HG03097 (cell line): ENCODE data around the gene SLC35F3.
"Not testable (repeated sequence)": the region's sequence is repeated elsewhere in the genome, so short reads cannot be mapped to it uniquely, and the experiment has no call there.

ENCODE experiments used
- ATAC-seq: cut with Tn5 transposase; IDR thresholded peaks from one replicate; pipeline ENCODE4 v1.9.1; 2021; ENCODE audit not compliant: unreplicated experiment, low FRiP score

SLC35F3 gene

DNA sequence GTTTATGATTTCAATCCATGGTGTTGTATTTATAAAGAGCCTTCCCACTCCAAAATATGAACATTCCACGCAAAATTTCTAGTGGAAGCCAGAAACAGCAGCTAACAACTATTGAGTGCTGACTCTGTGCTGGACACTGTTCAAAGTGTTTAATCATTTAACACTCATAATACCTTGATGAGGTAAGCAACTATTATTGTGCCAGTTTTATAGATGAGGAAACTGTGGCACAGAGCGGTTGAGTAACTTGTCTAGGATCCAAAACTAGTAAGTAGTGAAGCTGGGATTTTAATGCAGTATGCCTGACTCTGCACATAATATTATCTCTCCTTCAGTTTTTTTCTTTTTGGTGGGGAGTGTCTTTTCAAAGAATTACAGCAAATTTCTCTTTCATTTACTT is 228.3 kb downstream of the SLC35F3 start:
- no peak for ATAC-seq

DNA sequence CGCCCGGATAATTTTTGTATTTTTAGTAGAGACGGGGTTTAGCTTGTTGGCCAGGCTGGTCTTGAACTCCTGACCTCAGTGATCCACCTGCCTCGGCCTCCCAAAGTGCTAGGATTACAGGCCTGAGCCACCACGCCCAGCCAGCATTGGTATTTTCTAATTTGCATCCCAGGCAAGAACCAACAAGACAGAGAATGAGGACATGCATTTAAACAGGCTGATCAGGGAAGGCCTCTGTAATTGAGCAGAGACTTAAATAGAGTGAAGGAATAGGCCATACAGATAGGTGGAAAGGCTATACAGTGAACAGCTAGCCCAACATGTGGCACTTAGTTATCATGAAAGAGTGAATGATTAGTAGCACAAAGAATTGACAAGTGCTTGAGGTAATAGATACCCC is 230.4 kb downstream of the SLC35F3 start:
- no peak for ATAC-seq

DNA sequence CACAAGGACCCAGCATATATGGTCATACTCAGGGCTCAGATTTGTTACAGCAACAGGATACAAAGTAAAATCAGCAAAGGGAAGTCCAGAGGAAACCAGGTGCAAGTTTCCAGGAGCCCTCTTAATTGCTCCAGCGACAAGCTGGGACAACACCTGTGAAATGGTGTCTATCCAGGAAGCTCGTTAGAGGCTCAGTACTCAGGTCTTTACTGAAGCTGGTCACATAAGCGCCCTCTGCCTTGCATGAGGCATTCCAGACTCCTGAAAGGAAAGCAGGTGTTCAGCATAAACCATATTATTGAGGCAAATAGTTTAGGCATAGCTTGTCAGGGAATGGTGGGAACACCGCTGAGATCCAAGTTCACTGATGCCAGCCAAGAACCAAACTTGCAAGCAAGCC is 231.0 kb downstream of the SLC35F3 start:
- ATAC-seq, result no peak

DNA sequence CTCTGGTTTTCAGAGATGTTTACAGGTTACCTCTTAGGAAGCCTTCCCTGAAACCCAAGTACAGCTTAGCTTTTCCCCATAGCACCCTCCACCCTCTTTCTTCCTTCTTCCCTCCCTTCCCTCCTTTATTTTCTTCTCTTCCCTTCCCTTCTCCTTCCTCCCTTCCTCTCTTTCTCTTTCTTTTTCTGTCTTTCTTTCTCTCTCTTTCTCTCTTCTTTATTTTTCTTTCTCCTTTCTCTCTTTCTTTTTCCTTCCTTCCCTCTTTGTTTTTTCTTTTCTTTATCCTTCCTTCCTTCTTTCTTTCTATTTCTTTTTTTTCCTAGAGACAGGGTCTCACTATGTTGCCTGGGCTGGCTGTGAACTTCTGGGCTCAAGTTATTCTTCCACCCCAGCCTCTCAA is 231.6 kb downstream of the SLC35F3 start:
- no peak for ATAC-seq

DNA sequence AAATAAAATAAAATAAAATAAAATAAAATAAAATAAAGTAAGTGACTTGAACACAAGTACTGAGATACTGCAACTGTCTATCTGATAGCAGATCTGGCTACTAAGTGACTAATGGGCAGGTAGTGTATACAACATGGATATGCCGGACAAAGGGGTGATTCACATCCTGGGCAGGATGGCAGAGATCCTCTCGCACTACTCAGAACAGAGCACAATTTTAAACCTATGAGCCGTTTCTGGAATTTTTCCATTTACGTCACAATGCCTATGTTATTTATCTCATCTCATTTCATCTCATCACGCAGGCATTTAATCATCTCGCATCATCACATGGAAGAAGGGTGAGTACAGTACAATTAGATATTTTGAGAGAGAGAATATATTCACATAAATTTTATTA is 235.5 kb downstream of the SLC35F3 start:
- ATAC-seq, result no peak

DNA sequence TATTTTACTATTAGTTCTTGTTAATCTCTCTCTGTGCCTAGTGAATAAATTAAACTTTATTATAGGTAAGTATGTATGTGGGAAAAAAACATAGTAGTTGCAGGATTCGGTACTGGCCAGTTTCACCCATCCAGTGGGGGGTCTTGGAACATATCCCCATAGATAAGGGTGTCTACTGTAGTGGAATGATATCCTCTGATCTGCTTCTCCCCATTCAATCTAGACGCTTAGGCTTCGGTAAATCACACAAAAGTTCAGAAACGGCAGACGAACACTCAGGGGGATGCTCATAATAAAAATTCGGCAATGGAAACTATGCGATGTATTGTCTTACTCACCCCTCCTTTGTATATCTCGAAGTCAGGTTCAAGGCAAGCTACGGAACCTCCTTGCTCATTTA is 235.9 kb downstream of the SLC35F3 start:
- ATAC-seq, result no peak

DNA sequence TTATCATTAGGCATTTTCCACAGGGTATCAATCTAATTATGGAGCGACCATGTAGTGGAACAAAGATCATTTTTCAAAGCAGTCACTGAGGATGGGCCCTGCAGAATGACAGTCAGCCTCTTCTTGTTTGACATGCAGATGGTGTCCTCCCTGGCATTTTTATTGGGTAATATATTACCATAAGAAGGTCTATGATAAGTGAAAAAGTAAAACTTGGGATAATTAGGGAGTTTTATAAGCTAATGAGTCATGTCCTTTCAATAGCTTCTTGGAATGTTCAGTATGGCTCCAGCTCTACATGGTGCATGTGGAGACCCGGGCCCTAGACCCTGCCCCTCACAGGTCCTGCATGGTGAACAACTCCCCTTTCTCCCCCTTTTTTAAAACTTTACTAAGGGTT is 236.5 kb downstream of the SLC35F3 start:
- ATAC-seq, result no peak

DNA sequence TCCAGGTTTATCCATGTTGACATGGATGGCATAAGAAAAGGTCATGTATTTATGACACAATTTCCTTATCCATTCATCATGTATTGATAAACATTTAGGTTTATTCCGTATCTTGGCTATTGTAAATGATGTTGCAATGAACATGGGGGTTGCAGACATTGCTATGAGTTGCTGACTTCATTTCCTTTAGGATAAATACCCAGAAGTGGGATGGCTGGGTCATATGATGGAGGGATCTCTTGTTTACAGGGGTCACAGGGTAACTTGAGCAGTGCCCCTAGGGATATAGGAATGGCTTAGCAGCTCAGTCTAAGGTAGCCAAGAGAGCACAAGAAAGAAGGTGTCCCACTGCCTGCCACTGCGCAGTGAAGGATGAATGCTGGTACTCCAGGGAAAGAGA is 239.2 kb downstream of the SLC35F3 start:
- no peak for ATAC-seq

DNA sequence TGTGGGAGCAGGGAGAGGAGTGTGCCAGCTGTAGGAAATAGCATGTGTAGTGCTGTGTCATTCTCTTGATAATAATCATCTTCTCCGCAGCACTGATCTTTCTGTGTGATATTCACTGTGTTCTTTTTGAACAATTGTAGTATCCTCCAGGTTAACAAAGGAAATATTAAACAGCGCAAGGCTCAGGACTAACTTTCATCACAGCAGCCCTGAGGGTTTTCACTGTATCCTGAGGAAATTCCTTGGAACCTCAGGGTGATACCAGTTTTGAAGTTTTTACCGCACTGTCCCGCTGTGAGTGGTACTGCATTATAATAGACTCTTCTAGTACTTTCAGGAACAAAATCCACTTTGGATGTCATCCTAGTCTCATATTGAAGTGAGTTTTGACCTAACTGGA is 240.4 kb downstream of the SLC35F3 start:
- no peak for ATAC-seq

DNA sequence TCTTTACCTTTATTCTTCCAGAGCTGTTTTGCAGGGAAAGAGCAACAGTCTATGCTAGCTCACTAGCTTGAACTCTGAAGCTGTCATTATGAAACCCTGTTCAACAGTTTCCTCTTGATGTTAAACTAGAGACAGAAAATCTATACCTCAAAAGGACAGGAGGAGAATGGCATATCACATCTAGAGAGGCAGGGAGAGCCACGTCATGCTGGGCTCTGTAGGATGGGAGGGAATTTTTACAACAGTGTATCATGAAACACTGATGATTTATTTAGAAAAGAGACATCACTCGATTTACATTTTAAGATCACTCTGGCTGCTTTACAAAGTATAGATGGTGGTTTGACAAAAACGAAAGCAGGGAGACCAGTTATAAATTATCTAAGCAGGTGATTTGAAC is 243.9 kb downstream of the SLC35F3 start:
- no peak for ATAC-seq

DNA sequence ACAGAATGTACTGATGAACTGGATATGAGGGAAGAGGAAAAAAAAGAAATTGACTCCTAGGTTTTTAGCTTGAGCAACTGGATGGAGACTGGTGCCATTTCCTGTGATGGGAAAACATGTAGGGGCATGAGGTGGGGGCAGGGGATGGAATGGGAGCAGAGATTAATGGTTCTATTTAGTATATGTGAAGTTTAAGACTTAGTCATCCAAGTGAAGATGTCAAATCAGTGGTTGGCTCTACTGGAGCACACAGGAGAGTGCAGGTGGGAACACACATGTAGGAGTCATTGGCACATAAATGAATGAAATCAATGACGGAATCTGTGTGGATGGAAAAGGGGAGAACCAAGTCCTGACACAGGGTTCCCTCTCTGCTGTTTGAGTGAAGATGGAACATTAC is 244.3 kb downstream of the SLC35F3 start:
- no peak for ATAC-seq

DNA sequence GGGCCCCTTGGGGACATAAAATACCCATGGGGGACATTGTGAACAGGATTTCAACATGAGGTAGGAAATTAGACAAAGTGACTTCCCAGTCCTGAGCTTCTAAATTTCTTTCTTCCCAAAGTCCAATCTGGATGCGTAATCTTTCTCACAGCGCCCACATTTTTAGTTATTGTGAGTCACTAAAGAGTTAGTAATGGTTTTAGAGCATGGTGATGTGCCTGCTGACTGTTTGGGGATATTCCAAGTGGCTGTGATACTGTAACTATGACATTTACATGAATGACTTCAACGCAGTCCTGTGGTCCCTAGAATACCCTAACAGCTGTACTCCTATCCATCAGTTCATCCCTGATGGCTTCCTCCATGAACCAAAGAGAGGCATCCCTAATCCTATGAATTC is 244.7 kb downstream of the SLC35F3 start:
- ATAC-seq, result no peak

DNA sequence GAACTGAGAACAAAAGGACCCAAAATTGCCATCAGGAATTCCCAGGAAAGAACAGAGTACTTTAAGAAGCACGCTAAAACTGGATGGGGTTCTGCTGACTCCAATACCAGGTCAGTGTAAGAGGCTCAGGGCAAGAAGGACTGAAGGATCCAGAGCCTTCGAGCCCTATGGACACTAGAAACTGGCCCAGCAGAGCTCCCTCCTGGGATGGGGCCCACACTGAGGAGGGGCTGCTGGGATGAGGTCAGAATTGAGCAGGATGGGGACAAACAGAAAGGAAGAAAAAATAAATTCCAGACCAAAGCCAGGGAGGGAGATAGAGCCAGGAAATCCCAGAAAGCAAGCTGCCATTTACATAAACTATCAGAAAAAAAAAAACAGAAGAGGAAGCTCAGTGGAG is 246.4 kb downstream of the SLC35F3 start:
- no peak for ATAC-seq

DNA sequence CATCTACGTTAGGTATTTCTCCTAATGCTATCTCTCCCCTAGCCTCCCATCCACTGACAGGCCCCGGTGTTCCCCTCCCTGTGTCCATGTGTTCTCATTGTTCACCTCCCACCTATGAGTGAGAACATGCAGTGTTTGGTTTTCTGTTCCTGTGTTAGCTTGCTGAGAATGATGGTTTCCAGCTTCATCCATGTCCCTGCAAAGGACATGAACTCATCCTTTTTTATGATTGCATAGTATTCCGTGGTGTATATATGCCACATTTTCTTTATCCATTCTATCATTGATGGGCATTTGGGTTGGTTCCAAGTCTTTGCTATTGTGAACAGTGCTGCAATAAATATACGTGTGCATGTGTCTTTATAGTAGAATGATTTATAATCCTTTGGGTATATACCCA is 247.9 kb downstream of the SLC35F3 start:
- ATAC-seq, result not testable (repeated sequence)

DNA sequence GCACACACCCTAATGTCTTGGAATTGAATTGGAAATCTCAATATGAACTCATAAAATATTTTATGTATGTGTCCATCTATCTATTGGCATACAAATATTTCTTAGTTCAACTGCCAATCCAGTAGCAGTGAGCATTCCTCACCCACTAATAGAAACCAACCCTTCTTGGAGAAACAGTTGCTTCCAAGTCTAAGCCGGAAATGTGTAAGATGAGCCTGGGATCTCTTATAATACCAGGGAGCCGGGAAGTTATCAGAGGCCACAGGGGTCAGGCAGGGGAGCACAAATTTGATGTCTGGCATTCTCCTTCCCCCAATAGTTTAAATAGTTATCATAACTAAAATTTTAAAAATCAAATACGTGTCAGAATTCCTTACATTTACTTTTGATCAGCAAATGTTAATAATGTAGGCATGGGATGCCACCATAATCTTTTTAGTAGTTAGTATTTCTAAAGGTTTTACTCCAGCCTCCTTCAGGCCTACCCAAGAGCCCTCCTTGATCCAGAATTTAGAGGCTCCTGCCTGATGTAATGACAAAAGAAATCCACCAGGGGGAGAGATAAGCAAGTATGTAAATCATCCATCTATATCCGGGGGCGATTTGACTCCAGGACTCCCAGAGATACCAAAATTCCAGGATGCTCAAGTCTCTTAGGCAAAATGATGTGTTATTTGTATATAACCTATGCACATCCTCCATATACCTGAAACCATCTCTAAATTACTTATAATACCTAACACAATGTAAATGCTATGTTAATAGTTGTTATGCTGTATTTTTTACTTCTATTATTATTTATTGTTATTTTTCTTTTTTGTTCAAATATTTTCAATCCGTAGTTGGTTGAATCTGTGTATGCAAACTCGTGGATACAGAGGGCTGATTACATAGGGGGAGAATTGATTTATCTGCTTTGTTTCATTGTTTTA is 250.1 kb downstream of the SLC35F3 start:
- ATAC-seq, result no peak

DNA sequence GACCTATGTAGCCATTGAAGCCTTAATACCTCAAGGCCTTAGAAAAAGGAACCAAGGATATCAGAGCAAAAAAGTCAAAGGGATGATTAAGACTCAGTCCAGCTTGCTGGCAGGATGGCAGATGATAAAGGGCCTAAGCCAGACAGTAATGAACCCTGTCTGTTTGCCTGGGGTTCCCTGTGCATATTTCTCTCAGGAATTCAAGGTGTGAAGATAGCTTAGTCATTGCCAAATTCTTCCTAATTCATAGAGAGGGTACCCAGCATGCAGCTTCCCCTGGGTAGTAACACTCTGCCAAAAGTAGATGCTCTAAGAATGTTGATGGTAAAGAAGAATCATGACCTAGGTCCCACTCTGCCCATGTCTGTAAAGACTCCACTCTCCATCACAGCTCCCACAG is 258.2 kb downstream of the SLC35F3 start:
- ATAC-seq, result no peak

DNA sequence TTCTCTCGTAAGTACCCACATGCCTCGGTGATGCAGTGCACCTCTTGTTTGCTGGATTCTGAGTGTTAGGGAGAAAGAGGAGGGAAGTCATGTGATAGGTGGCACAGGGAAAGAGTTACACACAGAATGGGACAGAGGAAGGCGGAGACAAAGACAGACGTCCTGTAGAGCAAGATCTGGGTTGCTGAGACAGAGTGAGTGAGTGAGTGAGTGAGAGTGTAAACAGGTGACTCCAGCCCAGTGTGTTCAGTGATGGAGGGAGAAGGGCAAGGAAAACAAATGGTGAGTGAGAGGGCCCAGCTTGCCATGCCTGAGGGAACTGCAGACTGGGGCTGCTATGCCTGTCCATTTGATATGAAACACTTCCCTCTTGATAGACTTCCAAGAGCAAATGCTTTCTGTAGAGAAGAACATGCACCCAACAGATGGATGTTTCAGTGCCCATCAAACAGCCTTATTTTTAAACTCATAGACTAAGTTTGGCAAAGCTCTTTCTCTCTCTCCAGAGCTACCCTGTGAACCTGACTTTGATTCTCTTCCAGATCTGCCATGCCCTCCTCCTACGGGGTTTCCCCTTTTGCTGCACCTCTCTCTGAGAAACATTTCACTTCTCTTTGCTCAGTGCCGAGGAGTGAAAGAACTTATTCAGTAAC is 258.9 kb downstream of the SLC35F3 start:
- no peak for ATAC-seq

DNA sequence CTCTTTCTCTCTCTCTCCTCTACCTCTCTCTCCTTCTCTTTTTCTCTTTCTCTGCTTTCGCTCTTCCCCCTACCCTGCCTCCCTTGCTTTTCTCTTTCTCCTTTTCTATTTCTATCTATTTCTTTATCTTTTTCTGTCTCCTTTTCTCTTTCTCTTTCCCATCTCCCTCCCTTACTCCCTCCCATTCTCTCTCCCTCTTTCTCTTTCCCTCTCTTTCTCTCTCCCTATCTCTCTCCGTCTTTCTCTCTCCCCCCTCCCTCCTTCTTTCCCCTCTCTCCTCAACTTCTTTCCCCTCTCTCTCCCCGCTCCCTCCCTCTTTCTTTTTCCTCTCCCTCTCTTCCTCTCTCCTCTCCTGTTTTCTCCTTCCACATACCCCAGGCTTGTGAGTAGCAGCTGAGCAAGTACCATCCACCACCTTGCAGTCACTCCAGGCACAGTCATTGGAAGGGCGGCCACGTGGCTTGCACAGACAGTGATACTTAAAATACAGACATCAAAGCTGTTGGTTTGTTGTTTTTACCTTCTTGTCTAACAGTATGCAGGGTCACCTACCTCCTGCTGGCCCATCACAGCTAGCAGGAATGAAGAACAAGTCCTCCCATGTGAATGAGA is 259.7 kb downstream of the SLC35F3 start:
- ATAC-seq, result no peak

DNA sequence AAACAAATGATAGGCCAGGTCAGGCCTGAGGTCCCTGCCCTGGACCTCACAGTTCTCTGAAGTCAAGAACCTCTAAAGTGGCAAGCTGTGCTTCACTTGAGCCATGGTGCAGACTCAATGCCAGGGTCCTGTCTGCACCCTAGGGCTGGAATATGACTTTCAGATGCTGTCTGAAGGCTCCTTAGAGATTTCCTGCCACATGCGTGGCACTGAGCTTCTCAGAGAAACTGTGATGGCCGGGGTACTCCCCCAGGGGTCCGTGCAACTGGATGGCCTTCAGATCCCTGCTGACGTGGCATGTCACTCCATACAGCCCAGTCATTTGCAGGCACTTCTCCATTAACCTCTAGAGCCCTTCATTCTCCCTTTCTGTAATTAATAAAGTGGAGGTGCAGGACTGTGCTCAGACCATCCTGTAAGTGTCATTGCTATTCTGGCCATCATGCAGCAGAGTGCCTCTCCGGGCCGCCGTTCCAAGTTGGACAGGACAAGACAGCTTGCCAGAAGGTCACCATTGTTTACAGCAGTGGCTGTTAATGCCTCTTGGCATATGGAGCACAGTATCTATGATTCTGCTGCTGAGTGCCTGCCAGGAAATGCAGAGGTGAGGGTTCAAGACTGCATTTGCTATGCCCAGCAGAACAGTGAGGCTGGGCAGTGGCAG is 263.7 kb downstream of the SLC35F3 start:
- ATAC-seq, result no peak

DNA sequence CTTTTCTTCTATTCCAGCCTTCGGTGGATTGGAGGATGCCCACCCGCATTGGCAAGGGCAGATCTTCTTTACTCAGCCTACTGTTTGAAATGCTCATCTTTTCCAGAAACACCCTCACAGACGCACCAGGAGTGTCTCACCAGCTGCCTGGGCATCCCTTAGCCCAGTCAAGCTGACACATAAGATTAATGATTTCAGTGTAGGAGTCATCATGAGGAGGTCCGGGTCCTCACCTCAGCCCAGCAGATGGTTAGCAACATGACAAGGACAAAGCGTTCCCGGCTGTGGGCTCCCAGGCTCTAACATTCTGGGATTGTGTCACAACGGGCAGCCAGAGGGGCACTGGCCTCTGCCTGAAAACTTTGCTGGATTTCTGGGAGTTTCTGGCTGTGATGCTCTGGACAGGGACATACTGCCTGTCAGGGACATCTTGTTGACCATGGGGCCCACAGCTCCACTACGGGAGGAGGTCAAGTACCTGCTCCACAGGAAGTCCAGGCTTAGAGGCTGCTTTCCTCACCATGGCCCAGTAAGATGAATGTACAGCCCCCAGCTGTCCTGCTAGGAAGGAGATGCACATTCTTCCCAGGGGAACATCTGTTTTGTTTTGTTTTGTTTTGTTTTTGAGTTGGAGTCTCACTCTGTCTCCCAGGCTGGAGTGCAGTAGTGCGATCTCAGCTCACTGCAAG is 264.8 kb downstream of the SLC35F3 start:
- no peak for ATAC-seq

DNA sequence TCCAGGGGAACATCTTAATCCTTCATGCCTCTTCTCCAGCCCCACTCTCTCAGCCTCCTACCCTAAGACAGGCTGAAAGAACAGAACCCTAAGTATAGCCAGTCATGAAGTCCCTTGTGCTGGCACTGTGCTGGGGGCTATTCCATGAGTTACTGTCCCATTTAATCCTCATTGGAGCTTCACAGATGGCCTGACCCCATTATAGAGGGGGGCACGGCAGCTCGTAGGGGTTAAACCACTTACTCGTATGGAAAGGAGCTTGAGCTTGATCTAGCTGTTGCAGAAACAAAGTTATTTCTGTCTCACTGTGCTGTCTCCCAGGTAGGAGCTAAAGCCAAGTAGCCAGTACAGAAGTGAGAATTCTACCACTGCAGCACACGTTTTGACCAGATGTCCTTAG is 265.6 kb downstream of the SLC35F3 start:
- no peak for ATAC-seq
